ENCODE measurements around the gene CLINT1.
"Not testable (repeated sequence)": the region's sequence is repeated elsewhere in the genome, so short reads cannot be mapped to it uniquely, and the experiment has no call there.

CLINT1 gene

GRCh38 chr5:157862183-157862851, 3.4 kb upstream of the CLINT1 start:
- DNase-seq (ENCODE audit: low read depth in 3 of 3) = no peak

GRCh38 chr5:157860898-157861890, 2.2 kb upstream of the CLINT1 start:
- no peak for DNase-seq (ENCODE audit: low read depth in 3 of 3)

- no peak for DNase-seq (ENCODE audit: low read depth in 3 of 3)
Observed at GRCh38 chr5:157859227-157859575, 256 bp upstream of the CLINT1 start.

GRCh38 chr5:157857816-157858526, 974 bp downstream of the CLINT1 start:
- DNase-seq (ENCODE audit: low read depth in 3 of 3) = no peak

- no peak for DNase-seq (ENCODE audit: low read depth in 3 of 3)
Observed at GRCh38 chr5:157855404-157855994, 3.4 kb downstream of the CLINT1 start.

GRCh38 chr5:157853365-157853764, 5.6 kb downstream of the CLINT1 start:
- not testable (repeated sequence) for DNase-seq (ENCODE audit: low read depth in 3 of 3)

- no peak for DNase-seq (ENCODE audit: low read depth in 3 of 3)
Observed at GRCh38 chr5:157845914-157846598, 12.9 kb downstream of the CLINT1 start.

GRCh38 chr5:157842787-157843186, 16.2 kb downstream of the CLINT1 start:
- DNase-seq (ENCODE audit: low read depth in 3 of 3) = no peak

GRCh38 chr5:157842185-157842584, 16.8 kb downstream of the CLINT1 start:
- no peak for DNase-seq (ENCODE audit: low read depth in 3 of 3)

- DNase-seq (ENCODE audit: low read depth in 3 of 3) = no peak
Observed at GRCh38 chr5:157839157-157839795, 19.7 kb downstream of the CLINT1 start.

GRCh38 chr5:157836121-157836753, 22.7 kb downstream of the CLINT1 start:
- DNase-seq (ENCODE audit: low read depth in 3 of 3) = no peak

GRCh38 chr5:157835041-157835440, 23.9 kb downstream of the CLINT1 start:
- DNase-seq (ENCODE audit: low read depth in 3 of 3) = no peak

GRCh38 chr5:157828944-157829639, 29.9 kb downstream of the CLINT1 start:
- DNase-seq (ENCODE audit: low read depth in 3 of 3) = no peak

GRCh38 chr5:157828105-157828943, 30.6 kb downstream of the CLINT1 start:
- no peak for DNase-seq (ENCODE audit: low read depth in 3 of 3)

GRCh38 chr5:157827423-157827822, 31.5 kb downstream of the CLINT1 start:
- DNase-seq (ENCODE audit: low read depth in 3 of 3) = no peak

- DNase-seq (ENCODE audit: low read depth in 3 of 3) = no peak
Observed at GRCh38 chr5:157823655-157824054, 35.3 kb downstream of the CLINT1 start.

GRCh38 chr5:157821822-157822622, 36.9 kb downstream of the CLINT1 start:
- no peak for DNase-seq (ENCODE audit: low read depth in 3 of 3)

- no peak for DNase-seq (ENCODE audit: low read depth in 3 of 3)
Observed at GRCh38 chr5:157821405-157821804, 37.5 kb downstream of the CLINT1 start.

Measured in stimulated activated CD4-positive, alpha-beta T cell treated with anti-CD3 and anti-CD28 coated beads, TNF-alpha, amount 100 ng/mL, for 4 hours (primary cell).